Measurements from ENCODE around the gene ADH7. TPM values are rescaled to one million over a fixed set of nuclear protein-coding genes. Genes with fewer than 3 reads are reported as not detected.
A peak's percentile ranks its signal among the peaks of the same experiment; 100 is the strongest.

The ADH7 gene
- total RNA-seq, 1 donor from 2014 or later, result not detected

- Mint-ChIP-seq H3K27me3 (no peaks in the 10 kb centered on the region), H3K27ac (no peak overlapping the region), H3K36me3 (ENCODE audit: insufficient read depth) (no peaks in the 10 kb centered on the region), H3K4me3 (ENCODE audit: low read depth) (no peak overlapping the region), H3K4me1 (ENCODE audit: low read depth) (peaks cover 10% of the 10 kb centered on the region), H3K9me3 (ENCODE audit: low read depth) (no peaks in the 10 kb centered on the region)
- no peak for DNase-seq (ENCODE audit: low spot score, unreplicated experiment)
- TF ChIP-seq CTCF (IDR thresholded peaks at IDR 0.05; ENCODE audit: unreplicated experiment), result no peak
Measured at GRCh38 chr4:99459546-99460042, 24.5 kb upstream of the ADH7 start.

- Mint-ChIP-seq H3K36me3 (ENCODE audit: insufficient read depth) (no peaks in the 10 kb centered on the region), H3K4me1 (ENCODE audit: low read depth) (peaks cover 10% of the 10 kb centered on the region), H3K27me3 (no peaks in the 10 kb centered on the region), H3K27ac (no peak overlapping the region), H3K4me3 (ENCODE audit: low read depth) (no peak overlapping the region), H3K9me3 (ENCODE audit: low read depth) (no peaks in the 10 kb centered on the region)
- no peak for DNase-seq (ENCODE audit: low spot score, unreplicated experiment)
- no peak for TF ChIP-seq CTCF (IDR thresholded peaks at IDR 0.05; ENCODE audit: unreplicated experiment)
Measured at GRCh38 chr4:99458911-99459447, 23.8 kb upstream of the ADH7 start.

- H3K36me3 Mint-ChIP-seq (ENCODE audit: insufficient read depth), result peaks cover 2% of the 10 kb centered on the region
- peaks cover 9% of the 10 kb centered on the region for H3K9me3 Mint-ChIP-seq (ENCODE audit: low read depth)
- no peak for DNase-seq (ENCODE audit: low spot score, unreplicated experiment)
Measured at GRCh38 chr4:99457676-99458075, 22.5 kb upstream of the ADH7 start.

GRCh38 chr4:99457270-99457669, 22.1 kb upstream of the ADH7 start:
- no peak for DNase-seq (ENCODE audit: low spot score, unreplicated experiment)
- peaks cover 10% of the 10 kb centered on the region for H3K4me1 Mint-ChIP-seq (ENCODE audit: low read depth)
- no peak overlapping the region for H3K27ac Mint-ChIP-seq
- H3K36me3 Mint-ChIP-seq (ENCODE audit: insufficient read depth), result peaks cover 2% of the 10 kb centered on the region
- no peaks in the 10 kb centered on the region for H3K27me3 Mint-ChIP-seq
- no peak for TF ChIP-seq CTCF (IDR thresholded peaks at IDR 0.05; ENCODE audit: unreplicated experiment)
- H3K9me3 Mint-ChIP-seq (ENCODE audit: low read depth), result peaks cover 13% of the 10 kb centered on the region
- H3K4me3 Mint-ChIP-seq (ENCODE audit: low read depth), result no peak overlapping the region

More at GRCh38 chr4:99457676-99458075, 22.5 kb upstream of the ADH7 start:
- Mint-ChIP-seq H3K27ac (no peak overlapping the region), H3K4me1 (ENCODE audit: low read depth) (peaks cover 10% of the 10 kb centered on the region), H3K4me3 (ENCODE audit: low read depth) (no peak overlapping the region), H3K27me3 (no peaks in the 10 kb centered on the region)
- TF ChIP-seq CTCF (IDR thresholded peaks at IDR 0.05; ENCODE audit: unreplicated experiment), result no peak

GRCh38 chr4:99447513-99447912, 12.4 kb upstream of the ADH7 start:
- no peaks in the 10 kb centered on the region for H3K27me3 Mint-ChIP-seq
- peaks cover 10% of the 10 kb centered on the region for H3K4me1 Mint-ChIP-seq (ENCODE audit: low read depth)
- peak overlapping the region; percentile 77 for H3K27ac Mint-ChIP-seq
- H3K9me3 Mint-ChIP-seq (ENCODE audit: low read depth), result peaks cover 32% of the 10 kb centered on the region
- no peak overlapping the region for H3K4me3 Mint-ChIP-seq (ENCODE audit: low read depth)
- DNase-seq (ENCODE audit: low spot score, unreplicated experiment), result no peak
- H3K36me3 Mint-ChIP-seq (ENCODE audit: insufficient read depth), result peaks cover 6% of the 10 kb centered on the region
- no peak for TF ChIP-seq CTCF (IDR thresholded peaks at IDR 0.05; ENCODE audit: unreplicated experiment)
